Neural cell (in vitro differentiated cells): ENCODE data around the gene RYR3. TPM values are rescaled to one million over a fixed set of nuclear protein-coding genes. Genes with fewer than 3 reads are reported as not detected.

Experiments
- H2AFZ ChIP-seq: fragments of 200-600, 300-800 bp; sonication (generic), shearing (Covaris generic); 2 replicates; pipeline ENCODE4 v1.6.0; 2014; ENCODE audit warnings: low read depth, mild to moderate bottlenecking, antibody characterized with exemption, low read length, moderate library complexity
- H3F3A ChIP-seq: fragments of 200-600 bp; shearing (Covaris generic); 2 replicates; pipeline ENCODE4 v1.6.1; 2016; ENCODE audit warnings: mild to moderate bottlenecking, moderate library complexity, mixed read lengths, antibody characterized with exemption, low read length; ENCODE audit not compliant: insufficient read depth, poor library complexity, severe bottlenecking
- H3K27ac ChIP-seq: fragments of 200-600, 300-800 bp; sonication (generic), shearing (Covaris generic); 2 replicates; pipeline ENCODE4 v1.5.1; 2014; ENCODE audit warnings: mild to moderate bottlenecking, low read length, moderate library complexity
- H3K27me3 ChIP-seq: fragments of 300-800, 200-600 bp; sonication (generic), shearing (Covaris generic); 2 replicates; pipeline ENCODE4 v1.6.0; 2014; ENCODE audit warnings: mild to moderate bottlenecking, low read depth, low read length, moderate library complexity; ENCODE audit not compliant: insufficient read depth
- H3K36me3 ChIP-seq: fragments of 300-800, 200-600 bp; sonication (generic), shearing (Covaris generic); 2 replicates; pipeline ENCODE4 v1.5.1; 2014; ENCODE audit warnings: mild to moderate bottlenecking, antibody characterized with exemption, low read length, moderate library complexity; ENCODE audit not compliant: insufficient read depth
- H3K4me2 ChIP-seq: fragments of 300-800, 200-600 bp; sonication (generic), shearing (Covaris generic); 2 replicates; pipeline ENCODE4 v1.6.0; 2014; ENCODE audit warnings: mild to moderate bottlenecking, low read length
- H3K4me3 ChIP-seq: fragments of 300-800, 200-600 bp; sonication (generic), shearing (Covaris generic); 2 replicates; pipeline ENCODE4 v1.5.1; 2014; ENCODE audit warnings: mild to moderate bottlenecking, low read length, moderate library complexity
- H3K79me2 ChIP-seq: fragments of 200-600 bp; shearing (Covaris generic); replicated peaks from 2 replicates; pipeline ENCODE4 v1.6.0; 2014; ENCODE audit warnings: mild to moderate bottlenecking, low read length, moderate library complexity; ENCODE audit not compliant: insufficient read depth
- H3K9ac ChIP-seq: fragments of 300-800, 200-600 bp; sonication (generic), shearing (Covaris generic); 2 replicates; pipeline ENCODE4 v1.6.1; 2016; ENCODE audit warnings: mild to moderate bottlenecking, low read length, mixed read lengths
- H3K9me2 ChIP-seq: fragments of 200-600 bp; shearing (Covaris generic); 2 replicates; pipeline ENCODE4 v1.6.1; 2016; ENCODE audit warnings: mild to moderate bottlenecking, low read length, mixed read lengths; ENCODE audit not compliant: insufficient read depth
- H3K9me3 ChIP-seq: fragments of 200-600, 300-800 bp; sonication (generic), shearing (Covaris generic); 2 replicates; pipeline ENCODE4 v1.6.1; 2016; ENCODE audit warnings: mild to moderate bottlenecking, mixed run types, low read length, moderate library complexity, mixed read lengths
- H4K20me1 ChIP-seq: fragments of 200-600 bp; shearing (Covaris generic); 2 replicates; pipeline ENCODE4 v1.6.1; 2016; ENCODE audit warnings: mild to moderate bottlenecking, mixed run types; ENCODE audit not compliant: insufficient read depth
- CTCF ChIP-seq: fragments of 450-650 bp; IDR thresholded peaks from 2 replicates; pipeline ENCODE4 v1.5.1; 2014; ENCODE audit warnings: antibody characterized with exemption, mild to moderate bottlenecking, moderate library complexity; ENCODE audit not compliant: poor library complexity, severe bottlenecking
- EP300 ChIP-seq: fragments of 450-650 bp; conservative IDR thresholded peaks from 2 replicates; pipeline ENCODE4 v1.6.1; 2014; ENCODE audit warnings: antibody characterized with exemption, mild to moderate bottlenecking, moderate library complexity; ENCODE audit not compliant: poor library complexity, severe bottlenecking
- EZH2 ChIP-seq: fragments of 200-600, 300-800 bp; shearing (Covaris generic), sonication (generic); IDR thresholded peaks from 2 replicates; pipeline ENCODE4 v1.6.1; 2014; ENCODE audit warnings: antibody characterized with exemption, low read length, borderline replicate concordance, mild to moderate bottlenecking; ENCODE audit not compliant: insufficient read depth, poor library complexity, severe bottlenecking
- MXI1 ChIP-seq: fragments of 450-650 bp; conservative IDR thresholded peaks from 2 replicates; pipeline ENCODE4 v1.6.1; 2014; ENCODE audit warnings: antibody characterized with exemption, mild to moderate bottlenecking; ENCODE audit not compliant: poor library complexity, severe bottlenecking
- POLR2AphosphoS5 ChIP-seq: IDR thresholded peaks from 2 replicates; pipeline ENCODE4 v1.6.1; 2012
- RAD21 ChIP-seq: fragments of 450-650 bp; conservative IDR thresholded peaks from 2 replicates; pipeline ENCODE4 v1.6.1; 2014; ENCODE audit warnings: antibody characterized with exemption, mild to moderate bottlenecking, moderate library complexity
- REST ChIP-seq: IDR thresholded peaks from 2 replicates; pipeline ENCODE4 v1.6.1; 2012; ENCODE audit warnings: borderline replicate concordance
- SMC3 ChIP-seq: fragments of 450-650 bp; conservative IDR thresholded peaks from 2 replicates; pipeline ENCODE4 v1.6.1; 2014; ENCODE audit warnings: antibody characterized with exemption, mild to moderate bottlenecking, moderate library complexity; ENCODE audit not compliant: poor library complexity
- TAF1 ChIP-seq: IDR thresholded peaks from 2 replicates; pipeline ENCODE4 v1.6.1; 2012; ENCODE audit warnings: low read depth
- polyA plus RNA-seq: library from polyadenylated mRNA; depleted of rRNA; stranded (reverse); fragments of >200 nt; gene quantifications from 2 replicates; pipeline ENCODE4 v1.2.3, GENCODE V29; 2014

Gene RYR3
- polyA plus RNA-seq, 1 donor from 2014 or later, result 12.6 TPM

GRCh38 chr15:33746203-33746602 is 435.4 kb downstream of the RYR3 start:
- Histone ChIP-seq H3K79me2 (no peaks in the 10 kb centered on the region), H3K9me2 (no peaks in the 10 kb centered on the region), H3K9me3 (no peaks in the 10 kb centered on the region), H3K9ac (no peak overlapping the region), H3K27ac (no peak overlapping the region), H3K27me3 (no peaks in the 10 kb centered on the region), H3K4me3 (no peak overlapping the region), H3K4me2 (no peak overlapping the region), H3F3A (no peaks in the 10 kb centered on the region), H4K20me1 (no peaks in the 10 kb centered on the region), H3K36me3 (no peaks in the 10 kb centered on the region), H2AFZ (no peak overlapping the region)
- TF ChIP-seq SMC3, result no peak
- no peak for TF ChIP-seq REST
- no peak for TF ChIP-seq POLR2AphosphoS5

- no peaks in the 10 kb centered on the region for H3K36me3 ChIP-seq
- no peak overlapping the region for H3K4me2 ChIP-seq
- H3F3A ChIP-seq, result no peaks in the 10 kb centered on the region
- H3K4me3 ChIP-seq, result no peak overlapping the region
- no peak overlapping the region for H3K27ac ChIP-seq
- no peaks in the 10 kb centered on the region for H3K9me3 ChIP-seq
- no peak overlapping the region for H3K9ac ChIP-seq
- TF ChIP-seq POLR2AphosphoS5 (no peak), MXI1 (no peak), RAD21 (no peak), TAF1 (no peak), EZH2 (no peak), CTCF (no peak), EP300 (no peak), SMC3 (no peak), REST (no peak)
- H3K79me2 ChIP-seq, result no peaks in the 10 kb centered on the region
- H4K20me1 ChIP-seq, result no peaks in the 10 kb centered on the region
- no peaks in the 10 kb centered on the region for H3K27me3 ChIP-seq
- no peaks in the 10 kb centered on the region for H3K9me2 ChIP-seq
- H2AFZ ChIP-seq, result no peak overlapping the region
These were observed 442.2 kb downstream of the RYR3 start for GRCh38 chr15:33753012-33753411.
